Stimulated activated CD8-positive, alpha-beta memory T cell treated with anti-CD3 and anti-CD28 coated beads, Interleukin-15, amount 100 ng/mL, for 48 hours (primary cell): Measurements from ENCODE around the gene KCNJ10.
"Not testable (repeated sequence)": the region's sequence is repeated elsewhere in the genome, so short reads cannot be mapped to it uniquely, and the experiment has no call there.

Experiments used
- DNase-seq, 2 donors: peaks; one replicate each; pipeline ENCODE4 v3.0.0-alpha.2; 2020; ENCODE audit warnings: low read depth in 2 of 2

Gene KCNJ10

DNA sequence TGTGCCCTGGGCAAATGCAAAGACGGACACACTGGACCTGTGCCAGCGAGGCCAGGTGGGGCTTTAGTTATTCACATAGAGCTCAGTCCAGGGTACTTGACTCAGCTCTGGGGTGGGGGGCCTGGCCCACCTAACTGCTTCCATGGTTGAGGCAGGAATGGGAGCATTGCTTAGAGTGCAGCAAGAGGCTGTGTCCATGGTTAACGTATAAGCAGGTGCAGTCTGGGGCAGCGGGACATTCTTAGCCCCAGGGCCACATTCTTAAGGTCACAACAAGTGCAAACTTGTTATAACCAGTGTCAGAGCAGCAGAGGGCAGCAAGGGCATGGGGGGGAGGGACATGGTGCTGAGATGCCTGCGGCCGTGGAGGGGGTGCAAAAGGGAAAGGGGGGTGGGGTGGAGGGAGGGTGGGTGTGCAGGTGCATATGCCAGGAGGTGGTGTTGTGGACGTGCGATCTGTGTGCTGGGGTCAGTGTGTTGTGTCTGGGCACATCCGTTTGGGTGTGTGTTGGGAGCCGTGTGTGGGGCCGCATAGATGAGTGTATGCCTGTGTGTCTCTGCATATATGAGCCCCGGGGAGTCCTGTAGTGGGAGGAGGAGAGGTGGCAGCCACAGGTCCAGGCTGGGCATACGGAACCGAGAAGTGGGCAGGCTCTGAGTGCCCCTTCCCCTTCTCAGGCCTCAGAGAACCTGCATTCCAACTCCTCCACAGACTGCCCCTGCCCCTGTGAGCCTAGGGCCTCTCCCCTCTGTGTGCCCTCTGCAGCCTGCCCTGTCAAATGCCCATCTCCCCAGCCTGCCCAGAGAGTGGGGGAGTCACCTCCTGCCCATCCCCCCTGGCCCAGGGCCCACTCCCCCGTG lies 8.4 kb downstream of the KCNJ10 start:
- DNase-seq: no peak

DNA sequence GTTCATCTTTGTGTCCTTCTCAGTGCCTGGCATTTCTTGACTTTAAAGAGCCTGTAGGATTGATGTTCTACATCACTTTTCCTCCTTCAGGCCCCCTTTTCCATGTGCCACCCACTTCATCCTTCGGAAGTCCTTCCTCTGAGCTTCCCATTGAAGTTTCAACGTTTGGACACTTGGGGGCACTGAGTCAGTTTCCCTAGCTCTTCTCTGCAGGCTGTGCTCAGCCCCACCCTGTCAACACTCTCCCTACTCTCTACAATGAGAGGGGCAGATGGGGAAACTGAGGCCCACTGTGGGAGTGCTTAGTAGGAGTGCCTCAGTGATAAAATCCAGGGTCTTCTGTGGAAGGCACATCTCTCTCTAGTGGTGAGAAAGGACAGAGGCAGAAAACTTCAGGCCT lies 11.9 kb downstream of the KCNJ10 start:
- DNase-seq: no peak

DNA sequence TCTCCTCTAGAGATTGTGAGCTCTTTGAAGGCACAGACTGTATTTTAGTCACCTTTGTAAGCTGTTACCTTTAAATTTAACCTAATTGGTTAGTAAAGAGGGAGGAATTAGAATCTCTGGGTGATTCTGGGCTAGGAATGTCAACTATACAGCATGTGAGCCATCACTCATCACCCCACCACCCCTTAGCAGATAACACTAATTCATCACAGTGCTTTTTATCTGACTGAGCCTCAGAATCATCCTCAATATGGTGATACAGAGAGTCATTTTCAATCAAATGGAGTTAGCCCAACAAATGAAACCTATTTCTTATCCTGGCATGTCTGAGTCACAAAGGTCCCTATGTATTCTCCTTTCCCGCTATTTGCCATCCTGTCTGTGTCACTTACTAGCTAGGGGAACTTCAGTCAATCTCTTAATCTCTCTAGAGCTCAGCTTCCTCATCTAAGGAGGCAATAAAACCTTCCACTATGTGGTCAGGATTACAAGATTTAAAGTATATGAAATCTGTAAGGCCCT lies 13.3 kb downstream of the KCNJ10 start:
- DNase-seq: no peak

DNA sequence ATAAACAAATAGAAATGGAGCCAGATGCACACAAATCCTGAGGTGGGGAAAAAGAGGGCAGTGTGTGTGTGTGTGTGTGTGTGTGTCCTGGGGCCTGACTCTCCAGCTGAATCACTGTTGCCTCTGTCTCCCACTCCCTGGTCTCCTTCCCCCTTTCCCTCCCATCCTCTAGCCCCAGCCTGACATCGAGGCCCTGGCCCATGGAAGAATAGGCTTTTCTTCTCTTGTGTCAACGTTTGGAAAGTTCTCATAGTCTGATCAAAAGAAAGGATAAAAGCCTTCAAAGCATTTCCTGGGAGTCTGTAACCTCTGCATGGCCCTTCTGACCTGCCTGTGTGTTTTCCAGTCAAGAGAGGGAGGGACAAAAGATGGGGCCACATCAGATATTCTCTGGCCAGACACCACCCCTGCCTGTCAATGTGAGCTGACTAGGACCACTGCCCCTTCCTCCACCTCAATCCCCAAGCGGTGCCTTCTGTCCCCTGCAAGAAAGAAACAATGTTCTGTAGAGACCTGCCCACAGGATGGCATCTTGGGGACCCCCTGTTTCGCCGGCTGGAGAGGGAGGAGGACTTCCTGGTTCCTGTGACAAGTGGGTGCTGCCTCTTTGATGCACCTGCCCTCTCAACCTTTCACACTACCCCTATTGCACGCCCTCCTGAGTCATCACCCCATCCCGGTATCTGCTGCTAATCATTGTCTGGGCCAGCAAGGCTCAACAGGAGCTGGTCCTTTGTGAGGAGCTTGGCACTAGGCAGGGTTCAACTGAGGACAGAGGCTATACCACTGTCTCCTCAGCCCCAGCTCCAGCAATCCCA lies 16.2 kb downstream of the KCNJ10 start:
- no peak for DNase-seq

DNA sequence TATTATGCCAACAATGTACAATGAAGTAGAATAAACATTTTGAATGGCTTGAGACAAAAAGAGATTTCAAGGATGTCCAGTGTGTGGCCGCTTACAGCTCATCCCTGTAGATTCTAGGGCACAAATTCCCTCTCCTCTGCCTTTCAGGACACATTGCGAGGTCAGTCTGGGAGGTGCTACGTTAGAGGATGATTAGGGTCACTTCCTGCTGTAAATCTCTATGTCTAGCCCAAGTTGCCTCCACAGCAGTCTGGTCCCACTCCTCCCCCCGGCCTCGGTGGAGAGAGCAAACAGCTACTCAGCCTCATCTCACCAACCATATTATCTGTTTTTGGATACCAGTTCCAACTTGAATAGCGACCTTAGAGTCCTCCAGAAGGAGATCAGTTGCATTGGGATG lies 17.0 kb downstream of the KCNJ10 start:
- no peak for DNase-seq

DNA sequence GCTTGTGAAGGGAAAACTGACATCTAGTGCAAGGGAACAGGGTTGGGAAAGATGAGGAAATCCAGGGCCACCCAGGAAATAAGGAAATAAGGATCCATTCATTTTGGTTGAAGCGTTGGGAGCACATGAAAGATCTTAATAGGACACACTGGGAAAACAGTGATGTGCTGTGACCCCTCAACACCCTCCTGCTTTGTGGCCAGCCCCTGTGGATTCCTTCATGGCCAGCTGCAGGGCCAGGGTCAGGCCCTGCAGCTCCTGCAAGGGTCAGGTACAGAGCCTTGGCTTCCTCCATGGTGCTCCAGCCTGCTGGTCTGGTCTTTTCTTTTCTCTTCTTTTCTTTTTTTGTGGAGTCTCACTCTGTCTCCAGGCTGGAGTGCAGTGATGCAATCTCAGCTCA lies 19.3 kb downstream of the KCNJ10 start:
- DNase-seq: no peak

DNA sequence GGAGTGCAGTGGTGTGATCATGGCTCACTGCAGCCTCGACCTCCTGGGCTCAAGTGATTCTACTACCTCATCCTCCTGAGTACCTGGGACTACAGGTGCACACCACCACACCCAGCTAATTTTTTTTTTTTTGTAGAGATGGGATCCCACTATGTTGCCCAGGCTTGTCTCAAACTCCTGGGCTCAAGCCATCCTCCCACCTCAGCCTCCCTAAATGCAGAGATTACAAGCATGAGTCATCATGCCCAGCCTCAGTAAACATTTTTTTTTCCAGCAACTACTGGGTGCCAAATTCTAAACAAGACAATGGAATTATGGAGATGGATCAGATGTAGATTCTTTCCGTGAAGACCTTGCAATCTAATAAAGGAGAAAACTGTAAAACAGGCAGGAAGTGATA lies 19.8 kb downstream of the KCNJ10 start:
- not testable (repeated sequence) for DNase-seq

DNA sequence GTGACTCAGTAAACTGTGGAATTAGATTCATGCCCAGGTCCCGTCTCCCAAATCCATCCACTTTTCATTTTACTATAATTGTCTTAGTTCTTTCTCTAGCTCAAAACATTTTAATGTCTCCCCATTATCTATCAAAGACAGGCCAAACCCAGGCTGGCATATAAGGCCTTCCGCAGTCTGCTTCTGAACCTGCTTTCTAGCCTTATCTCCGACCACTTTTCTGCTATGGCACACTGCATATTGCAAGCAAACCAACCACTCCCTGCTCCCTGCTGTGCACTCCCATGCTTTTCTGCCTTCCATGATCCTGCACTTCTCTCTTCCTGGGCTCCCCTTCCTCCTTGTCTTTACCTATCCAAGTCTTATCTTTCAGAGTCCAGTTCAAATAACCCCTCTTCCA lies 20.9 kb downstream of the KCNJ10 start:
- no peak for DNase-seq

DNA sequence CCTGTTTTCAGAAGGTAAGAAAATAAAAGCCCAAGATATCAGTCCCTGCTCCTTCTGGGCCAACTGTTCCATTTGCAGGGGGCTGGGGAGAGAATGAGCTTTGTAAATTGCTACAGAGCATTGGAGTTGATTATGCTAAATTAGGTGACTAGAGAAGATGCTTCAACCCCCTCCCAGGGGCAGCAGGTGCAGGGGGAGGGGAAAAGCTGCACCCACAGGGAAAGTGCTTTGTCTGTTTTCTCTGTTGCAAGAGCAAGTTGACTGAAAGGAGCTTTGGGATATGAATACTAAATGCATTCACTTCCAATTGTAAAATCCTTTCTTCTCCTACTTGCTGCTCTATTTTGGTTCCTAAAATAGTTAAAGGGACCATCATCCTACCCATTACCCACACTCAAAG lies 21.6 kb downstream of the KCNJ10 start:
- DNase-seq: no peak

DNA sequence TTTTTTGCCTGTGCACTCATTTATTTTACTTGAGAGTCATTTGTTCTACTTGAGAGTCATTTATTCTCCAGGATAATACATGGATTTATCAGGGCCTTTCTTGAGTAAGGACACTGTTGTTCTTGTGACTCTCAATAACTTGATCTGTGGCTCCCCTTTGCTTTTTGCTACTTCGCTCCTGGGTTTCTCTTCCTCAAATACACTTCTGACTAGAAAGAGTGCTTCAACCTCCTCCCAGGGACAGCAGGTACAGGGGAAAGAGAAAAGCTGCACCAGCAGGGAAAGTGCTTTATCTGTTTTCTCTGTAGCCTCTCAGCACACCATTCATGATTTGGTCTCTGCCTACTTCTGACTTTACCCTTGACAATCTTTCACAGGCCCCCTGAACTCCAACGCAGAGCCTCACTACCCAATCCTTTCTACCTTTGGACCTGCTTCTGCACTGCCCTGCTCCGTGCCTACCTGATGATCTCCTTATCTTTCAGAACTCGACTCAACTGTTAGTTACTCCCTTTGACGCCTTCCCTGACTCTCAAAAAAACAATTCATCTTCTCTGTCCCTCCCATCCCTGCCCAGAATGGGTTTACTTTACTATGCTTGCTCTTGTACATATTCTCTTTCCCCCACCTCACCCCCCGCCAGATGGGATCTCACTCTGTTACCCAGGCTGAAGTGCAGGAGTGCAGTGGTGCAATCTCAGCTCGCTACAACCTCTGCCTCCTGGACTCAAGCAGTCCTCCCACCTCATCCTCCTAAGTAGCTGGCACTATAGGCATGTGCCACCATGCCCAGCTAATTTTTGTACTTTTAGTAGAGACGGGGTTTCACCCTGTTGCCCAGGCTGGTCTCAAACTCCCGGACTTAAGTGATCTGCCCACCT lies 22.6 kb downstream of the KCNJ10 start:
- no peak for DNase-seq

DNA sequence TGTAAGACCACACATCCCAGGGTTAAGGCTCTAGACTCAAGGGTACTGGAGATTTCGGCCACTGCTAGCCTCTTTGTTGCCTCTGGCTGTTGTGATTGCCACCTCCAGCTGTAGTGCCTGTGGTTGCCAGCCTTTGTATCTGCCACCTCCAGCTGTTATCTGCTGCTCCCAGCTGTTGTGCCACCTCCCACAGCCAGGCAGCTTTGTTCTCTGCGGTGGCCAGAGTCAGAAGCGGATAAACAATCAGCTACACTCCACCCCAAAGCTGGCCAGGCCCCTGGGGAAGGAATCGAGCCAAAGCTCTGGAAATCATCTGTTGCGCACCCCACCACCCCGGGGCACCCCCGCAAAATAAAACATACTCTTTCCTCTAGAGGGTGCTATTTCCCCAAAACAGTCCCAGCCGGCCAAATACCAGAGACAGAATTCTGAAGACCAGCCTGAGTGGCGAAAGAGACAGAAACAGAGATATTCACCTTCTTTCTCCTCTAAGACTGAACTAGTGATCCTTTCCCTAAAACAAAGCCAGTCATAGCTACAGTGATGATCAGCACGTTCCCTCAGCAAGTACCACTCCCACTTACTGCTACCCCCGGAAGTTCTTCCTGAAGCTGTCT lies 23.4 kb downstream of the KCNJ10 start:
- DNase-seq: peak in 1 of 2 donors; percentile 4

DNA sequence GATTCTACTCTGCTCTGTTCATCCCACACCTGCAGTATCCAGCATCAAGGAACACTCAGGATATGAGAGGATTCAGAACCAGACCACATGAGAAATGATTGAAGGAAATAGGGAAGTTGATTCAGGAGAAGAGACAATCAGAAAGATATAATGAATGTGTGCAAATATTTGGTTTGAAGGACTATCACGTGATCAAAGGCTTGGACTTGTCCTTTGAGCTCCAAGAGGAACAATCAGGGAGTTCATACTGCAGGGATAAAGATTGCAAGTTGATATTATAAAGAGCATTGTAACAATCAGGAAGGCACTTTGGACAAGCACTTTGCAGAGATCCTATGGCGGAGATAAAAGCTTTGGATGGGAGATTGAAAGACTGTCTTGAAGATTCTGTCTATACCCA lies 24.3 kb downstream of the KCNJ10 start:
- DNase-seq: no peak

DNA sequence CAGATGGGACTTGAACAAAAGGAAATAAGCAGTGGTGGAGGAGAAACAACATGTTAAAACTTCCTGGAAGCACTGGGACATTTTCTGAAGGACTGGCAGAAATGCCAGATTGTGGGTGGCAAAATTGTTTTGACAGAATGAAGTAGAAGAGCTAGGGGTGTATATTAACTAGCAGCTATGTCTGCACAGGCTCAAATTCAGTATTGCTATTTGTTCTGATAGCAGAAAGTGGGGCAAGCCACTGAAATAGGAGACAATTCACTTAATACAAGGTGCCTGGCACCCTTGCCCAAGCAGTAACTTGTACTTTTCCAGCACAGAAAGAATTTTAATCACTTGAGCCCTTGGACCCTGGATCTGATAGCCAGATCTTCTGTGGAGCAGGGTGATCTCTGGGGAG lies 26.4 kb downstream of the KCNJ10 start:
- DNase-seq: no peak

DNA sequence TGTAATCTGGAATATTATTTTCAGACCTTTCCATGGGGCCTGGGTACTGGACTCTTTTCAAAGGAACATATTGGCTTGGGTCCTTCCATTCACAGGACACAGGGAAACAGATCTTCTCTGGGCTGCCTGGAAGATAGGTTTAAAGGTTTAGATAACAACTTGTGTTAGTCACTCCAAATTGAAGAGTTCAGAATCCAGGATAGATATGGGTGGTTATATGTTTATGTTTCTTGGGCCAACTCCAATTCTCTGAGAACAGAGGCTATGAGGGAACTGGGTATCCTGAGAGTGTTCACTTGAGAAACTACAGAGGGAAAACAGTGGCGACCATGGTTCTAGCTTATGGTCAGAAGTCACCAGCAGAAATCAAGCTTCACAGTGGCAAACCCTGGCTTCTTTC lies 29.5 kb downstream of the KCNJ10 start:
- no peak for DNase-seq

DNA sequence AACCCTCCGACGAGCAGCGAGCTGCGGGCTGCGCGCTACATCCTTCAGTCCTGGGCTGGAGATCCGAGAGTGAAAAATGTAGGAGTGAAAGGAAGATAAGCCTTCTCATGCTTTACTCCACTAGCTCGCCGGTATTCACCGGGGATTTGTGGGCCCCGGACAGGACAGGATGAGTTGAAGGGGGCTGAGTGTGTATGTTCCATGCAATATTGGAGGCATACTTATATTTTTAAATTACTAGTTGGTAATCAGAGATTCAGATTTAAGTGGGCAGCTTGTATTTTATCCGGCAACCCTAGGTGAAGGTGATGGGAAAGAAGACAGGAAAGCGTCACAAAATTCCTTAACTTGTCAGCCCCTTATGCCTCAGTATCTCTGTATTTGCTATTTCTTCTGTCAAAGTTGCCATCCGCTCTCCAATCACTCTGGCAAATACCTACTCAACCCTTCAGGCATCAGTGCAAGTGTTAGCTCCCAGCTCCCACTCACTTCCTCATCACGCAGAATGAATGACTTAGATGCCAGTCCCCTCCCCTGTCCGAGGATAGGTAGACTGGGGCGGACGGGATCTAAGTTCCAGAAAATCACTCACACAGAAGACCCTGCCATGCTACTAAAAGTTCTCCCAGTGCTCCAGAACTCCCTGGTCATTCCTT lies 37.7 kb downstream of the KCNJ10 start:
- DNase-seq: no peak

DNA sequence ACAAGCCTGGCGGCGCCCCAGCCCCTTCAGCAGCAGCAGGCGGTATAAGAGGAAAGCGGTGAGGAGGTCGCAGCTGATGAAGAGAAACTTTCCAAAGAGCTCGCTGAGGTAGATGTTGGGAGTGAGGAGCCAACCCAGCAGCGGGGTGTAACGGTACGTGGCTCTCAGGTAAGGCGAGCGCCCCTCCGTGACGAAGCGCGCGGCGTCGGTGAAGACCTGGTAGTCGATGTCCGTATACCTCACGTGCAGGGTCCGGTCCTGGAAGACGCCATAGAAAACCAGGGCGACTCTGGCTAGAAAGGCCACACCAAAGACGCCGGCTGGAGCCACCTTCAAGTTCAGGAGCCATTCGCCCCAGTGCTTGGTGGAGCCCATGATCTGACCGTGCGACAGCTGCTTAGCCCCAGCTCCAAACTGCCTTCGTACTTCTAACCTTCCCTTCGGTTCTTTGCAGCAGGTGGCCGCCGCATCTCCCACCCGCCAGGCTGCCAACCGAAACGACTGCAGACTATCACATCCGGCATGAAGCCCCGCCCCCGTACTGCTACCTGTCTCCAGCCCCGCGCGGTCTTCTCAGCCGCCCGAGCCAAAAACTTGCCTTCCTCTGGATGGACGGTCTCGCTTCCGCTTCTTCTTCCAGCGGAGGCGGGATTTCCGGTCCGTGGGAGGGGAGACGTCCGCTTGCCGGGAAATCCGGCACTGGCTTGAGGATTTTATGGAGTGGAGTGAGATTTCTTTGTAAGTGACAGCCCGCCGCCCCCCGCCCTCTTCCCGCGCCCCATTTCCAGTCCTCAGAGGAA lies 38.4 kb downstream of the KCNJ10 start, which contains the start of gene PIGM:
PIGM (minus strand) TSS at position 626 of the 800 bp plus-strand sequence; CDS start at position 375, 251 bp downstream.
- DNase-seq: peak; percentile 91

DNA sequence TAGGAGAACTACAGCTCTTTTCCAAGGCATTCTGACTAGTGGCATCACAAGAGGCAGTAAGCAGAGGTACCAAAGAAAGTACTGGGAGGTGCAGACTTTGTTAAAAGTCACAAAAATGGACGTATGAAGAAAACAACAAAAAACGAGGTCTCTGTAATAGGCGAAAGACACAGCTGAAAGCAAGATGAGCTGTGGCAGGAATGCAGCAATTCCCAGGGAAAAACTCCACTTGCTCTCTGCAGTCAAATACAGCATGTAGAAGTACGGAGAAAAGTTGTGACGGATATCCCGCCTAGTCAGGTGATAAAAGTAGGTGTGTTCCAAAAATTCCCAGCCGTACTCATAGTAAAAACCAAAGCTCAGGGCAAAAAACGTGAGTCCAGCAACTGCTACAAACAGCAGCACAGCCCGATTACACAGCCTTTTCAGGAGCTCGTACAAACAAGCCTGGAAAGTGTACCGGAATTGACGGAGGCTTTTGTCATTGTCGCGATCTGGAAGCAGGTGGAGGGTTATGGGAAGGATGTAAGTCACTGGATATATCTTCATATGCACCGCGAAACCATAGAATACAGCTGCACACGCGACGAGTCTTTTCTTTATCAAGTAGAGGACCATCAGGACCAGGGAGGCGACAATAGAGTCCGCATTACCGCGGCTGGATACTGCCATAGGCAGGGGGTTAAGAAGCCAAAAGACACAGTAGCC lies 39.1 kb downstream of the KCNJ10 start:
- no peak for DNase-seq

DNA sequence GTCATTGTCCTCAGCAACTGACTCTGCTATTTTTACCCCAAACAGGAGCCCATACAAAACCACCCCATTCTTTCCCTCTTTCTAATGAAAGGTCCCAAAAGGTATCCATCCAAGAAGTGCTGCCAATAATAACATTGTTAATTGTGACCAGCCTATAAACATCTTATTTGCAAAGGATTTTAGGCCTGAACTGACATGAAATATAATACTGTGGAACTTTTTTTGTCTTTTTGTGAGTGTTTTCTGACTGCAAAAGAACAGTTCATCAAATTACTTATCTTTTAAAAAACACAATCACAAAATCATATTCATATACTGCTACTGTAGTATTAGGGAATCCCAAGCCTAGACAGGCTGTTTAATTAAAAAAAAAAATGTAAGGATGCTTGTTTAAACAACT lies 41.5 kb downstream of the KCNJ10 start:
- DNase-seq: no peak

DNA sequence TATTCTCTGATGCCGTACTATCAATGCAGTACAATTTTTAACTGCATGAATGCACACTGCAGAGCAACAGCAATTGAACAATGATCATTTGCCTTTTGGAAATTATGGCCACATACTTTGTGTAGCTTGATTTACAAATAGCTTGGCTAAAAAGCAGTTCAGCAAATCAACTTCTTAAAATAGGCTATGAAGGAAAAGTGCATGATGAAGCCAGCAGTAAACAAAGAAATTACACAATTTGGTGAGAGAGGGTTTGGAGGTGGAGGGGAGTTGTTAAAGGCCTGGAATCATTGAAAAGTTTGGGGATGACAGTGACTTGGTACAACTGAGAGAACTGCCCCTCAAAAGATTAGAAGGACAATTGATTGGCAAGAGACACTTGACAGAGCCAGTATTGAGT lies 44.6 kb downstream of the KCNJ10 start:
- no peak for DNase-seq
